ENCODE results near the gene KIF6. TPM values are rescaled to one million over a fixed set of nuclear protein-coding genes. Genes with fewer than 3 reads are reported as not detected.

The KIF6 gene
- total RNA-seq, 1 experiment from 2014 or later: not detected

DNA sequence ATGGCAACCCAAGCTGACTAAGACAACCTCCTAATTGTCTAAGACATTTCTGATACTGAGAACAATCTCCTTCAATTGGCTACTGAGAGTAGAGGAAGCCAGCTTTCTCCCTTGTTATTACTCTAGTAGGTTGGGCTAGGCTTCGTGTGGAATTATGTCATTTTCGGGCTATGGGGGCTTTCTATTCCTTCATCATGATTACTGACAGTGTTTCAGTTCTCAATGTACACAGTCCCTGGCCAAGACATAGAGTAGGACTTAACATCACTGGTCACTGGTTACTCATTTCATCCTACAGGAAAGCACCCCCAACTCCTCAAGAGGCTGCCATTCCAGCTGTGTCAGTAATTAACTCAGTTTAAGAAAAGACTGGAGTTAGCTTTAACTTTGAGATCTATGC, 100.0 kb downstream of the KIF6 start:
- no peak for ATAC-seq
- CTCF ChIA-PET: no interaction called here
- intact Hi-C loops (cut with micrococcal nuclease): no loop called here
- Histone ChIP-seq H3K4me2 (ENCODE audit: low read length) (no peak overlapping the region), H3K36me3 (ENCODE audit: control insufficient read depth in 1 of 2, insufficient read depth in 2 of 2, low read length in 2 of 2) (no peaks in the 10 kb centered on the region), H4K20me1 (ENCODE audit: insufficient read depth) (no peaks in the 10 kb centered on the region), H3K4me3 (replicated peaks in 1 of 2; ENCODE audit: low read depth in 1 of 2, low read length in 2 of 2) (no peak overlapping the region), H3K9ac (ENCODE audit: low read length) (no peak overlapping the region), H3K9me3 (ENCODE audit: control insufficient read depth in 1 of 2, insufficient read depth in 1 of 2, low read depth in 1 of 2, low read length in 2 of 2) (no peaks in the 10 kb centered on the region), H2AFZ (ENCODE audit: low read depth, low read length, poor library complexity, severe bottlenecking) (no peak overlapping the region), H3K79me2 (ENCODE audit: insufficient read depth, low read length) (no peaks in the 10 kb centered on the region), H3K27ac (ENCODE audit: low read depth, low read length) (no peak overlapping the region), H3K9me2 (ENCODE audit: insufficient read depth) (no peaks in the 10 kb centered on the region), H3K27me3 (ENCODE audit: insufficient read depth, low read length) (peaks cover 45% of the 10 kb centered on the region), H3K4me1 (ENCODE audit: control insufficient read depth in 1 of 2, insufficient read depth in 2 of 2, low read length in 2 of 2) (no peaks in the 10 kb centered on the region)
- DNase-seq (ENCODE audit: low read depth, low spot score): no peak
- BruUV-seq (replicated peaks): no TSS peak
- TF ChIP-seq ELF1 (IDR thresholded peaks at IDR 0.05; ENCODE audit: borderline replicate concordance, low read depth) (no peak), CBX3 (IDR thresholded peaks at IDR 0.05; ENCODE audit: low read depth) (no peak)
- TF ChIP-seq, protein P1, sequence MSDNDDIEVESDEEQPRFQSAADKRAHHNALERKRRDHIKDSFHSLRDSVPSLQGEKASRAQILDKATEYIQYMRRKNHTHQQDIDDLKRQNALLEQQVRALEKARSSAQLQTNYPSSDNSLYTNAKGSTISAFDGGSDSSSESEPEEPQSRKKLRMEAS (IDR thresholded peaks at IDR 0.05): no peak
- RAD21 ChIA-PET (ENCODE audit: low non-redundant PET in 1 of 2, low total read pairs in 2 of 2, uncharacterized antibody in 2 of 2, unreplicated experiment in 2 of 2): no interaction called here
- POLR2A ChIA-PET: no interaction called here

DNA sequence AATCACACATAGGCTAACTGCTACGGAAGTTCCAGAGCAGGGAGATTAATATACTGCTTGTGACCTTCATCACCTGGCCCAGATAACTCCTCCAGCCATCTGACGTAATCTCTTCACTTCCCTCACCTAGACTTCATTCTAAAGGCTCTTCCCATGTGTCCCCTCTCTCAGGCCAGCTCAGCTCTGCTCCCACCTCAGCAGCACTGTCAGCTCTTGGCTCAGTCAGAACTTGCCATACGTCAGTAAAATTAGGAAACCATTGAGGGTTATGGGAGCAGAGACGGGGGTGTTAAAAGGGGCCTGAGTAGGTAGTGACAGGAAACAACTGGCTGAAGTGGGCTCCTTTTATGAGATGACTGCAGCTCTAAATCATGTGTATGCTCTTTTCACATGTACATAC, 101.5 kb downstream of the KIF6 start:
- H4K20me1 ChIP-seq (ENCODE audit: insufficient read depth): no peaks in the 10 kb centered on the region
- no peak overlapping the region for H2AFZ ChIP-seq (ENCODE audit: low read depth, low read length, poor library complexity, severe bottlenecking)
- no peaks in the 10 kb centered on the region for H3K9me3 ChIP-seq (ENCODE audit: control insufficient read depth in 1 of 2, insufficient read depth in 1 of 2, low read depth in 1 of 2, low read length in 2 of 2)
- no peaks in the 10 kb centered on the region for H3K9me2 ChIP-seq (ENCODE audit: insufficient read depth)
- H3K4me2 ChIP-seq (ENCODE audit: low read length): no peak overlapping the region
- BruUV-seq (replicated peaks): no TSS peak
- no peaks in the 10 kb centered on the region for H3K36me3 ChIP-seq (ENCODE audit: control insufficient read depth in 1 of 2, insufficient read depth in 2 of 2, low read length in 2 of 2)
- intact Hi-C loops (cut with micrococcal nuclease): no loop called here
- TF ChIP-seq, protein P1 (IDR thresholded peaks at IDR 0.05): no peak
- TF ChIP-seq POLR2A (IDR thresholded peaks at IDR 0.05; ENCODE audit: borderline replicate concordance, extremely low read depth, insufficient read depth, insufficient read length) (no peak), EZH2phosphoT487 (IDR thresholded peaks at IDR 0.05; ENCODE audit: borderline replicate concordance) (no peak), SIN3A (IDR thresholded peaks at IDR 0.05; ENCODE audit: low read depth) (no peak), CEBPB (IDR thresholded peaks at IDR 0.05; ENCODE audit: low read depth) (no peak), ZFX (IDR thresholded peaks at IDR 0.05) (no peak)
- TF ChIP-seq, protein P2, sequence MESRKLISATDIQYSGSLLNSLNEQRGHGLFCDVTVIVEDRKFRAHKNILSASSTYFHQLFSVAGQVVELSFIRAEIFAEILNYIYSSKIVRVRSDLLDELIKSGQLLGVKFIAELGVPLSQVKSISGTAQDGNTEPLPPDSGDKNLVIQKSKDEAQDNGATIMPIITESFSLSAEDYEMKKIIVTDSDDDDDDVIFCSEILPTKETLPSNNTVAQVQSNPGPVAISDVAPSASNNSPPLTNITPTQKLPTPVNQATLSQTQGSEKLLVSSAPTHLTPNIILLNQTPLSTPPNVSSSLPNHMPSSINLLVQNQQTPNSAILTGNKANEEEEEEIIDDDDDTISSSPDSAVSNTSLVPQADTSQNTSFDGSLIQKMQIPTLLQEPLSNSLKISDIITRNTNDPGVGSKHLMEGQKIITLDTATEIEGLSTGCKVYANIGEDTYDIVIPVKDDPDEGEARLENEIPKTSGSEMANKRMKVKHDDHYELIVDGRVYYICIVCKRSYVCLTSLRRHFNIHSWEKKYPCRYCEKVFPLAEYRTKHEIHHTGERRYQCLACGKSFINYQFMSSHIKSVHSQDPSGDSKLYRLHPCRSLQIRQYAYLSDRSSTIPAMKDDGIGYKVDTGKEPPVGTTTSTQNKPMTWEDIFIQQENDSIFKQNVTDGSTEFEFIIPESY (IDR thresholded peaks at IDR 0.05; ENCODE audit: extremely low read depth, insufficient replicate concordance, low read length): no peak
- TF ChIP-seq, protein P3, sequence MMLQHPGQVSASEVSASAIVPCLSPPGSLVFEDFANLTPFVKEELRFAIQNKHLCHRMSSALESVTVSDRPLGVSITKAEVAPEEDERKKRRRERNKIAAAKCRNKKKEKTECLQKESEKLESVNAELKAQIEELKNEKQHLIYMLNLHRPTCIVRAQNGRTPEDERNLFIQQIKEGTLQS (IDR thresholded peaks at IDR 0.05): no peak
- H3K27ac ChIP-seq (ENCODE audit: low read depth, low read length): no peak overlapping the region
- DNase-seq (ENCODE audit: low read depth, low spot score) (no peak), ATAC-seq (no peak)
- POLR2A ChIA-PET: no interaction called here
- RAD21 ChIA-PET (ENCODE audit: low non-redundant PET in 1 of 2, low total read pairs in 2 of 2, uncharacterized antibody in 2 of 2, unreplicated experiment in 2 of 2): interaction anchor here in 1 of 2 experiments (0.5 kb wide), 1 partner anchor 43 kb away, joined by 4 read pairs; no protein-coding TSS in a partner anchor
- CTCF ChIA-PET: no interaction called here
- no peak overlapping the region for H3K9ac ChIP-seq (ENCODE audit: low read length)
- H3K27me3 ChIP-seq (ENCODE audit: insufficient read depth, low read length): peaks cover 43% of the 10 kb centered on the region
- H3K4me3 ChIP-seq (replicated peaks in 1 of 2; ENCODE audit: low read depth in 1 of 2, low read length in 2 of 2): no peak overlapping the region
- no peaks in the 10 kb centered on the region for H3K79me2 ChIP-seq (ENCODE audit: insufficient read depth, low read length)
- H3K4me1 ChIP-seq (ENCODE audit: control insufficient read depth in 1 of 2, insufficient read depth in 2 of 2, low read length in 2 of 2): no peaks in the 10 kb centered on the region
